H9 (cell line): ENCODE data around the gene DXO. TPM values are rescaled to one million over a fixed set of nuclear protein-coding genes. Genes with fewer than 3 reads are reported as not detected.

Experiments
- DNase-seq: peaks from one replicate; pipeline ENCODE4 v3.0.0-alpha.2; 2017
- H2AFZ ChIP-seq: one replicate; pipeline ENCODE4 v1.6.1; 2013; ENCODE audit warnings: mild to moderate bottlenecking, low read length, control low read depth, moderate library complexity
- H2AK5ac ChIP-seq: 2 replicates; pipeline ENCODE4 v1.6.1; 2013; ENCODE audit warnings: low read length, control low read depth, mixed read lengths; ENCODE audit not compliant: insufficient read length
- H2BK120ac ChIP-seq: one replicate; pipeline ENCODE4 v1.6.1; 2013; ENCODE audit warnings: low read depth, mild to moderate bottlenecking, low read length, control low read depth, inconsistent platforms; ENCODE audit not compliant: poor library complexity, severe bottlenecking
- H2BK12ac ChIP-seq: 2 replicates; pipeline ENCODE4 v1.6.1; 2013; ENCODE audit warnings: low read length, control low read depth, mixed read lengths, low read depth; ENCODE audit not compliant: insufficient read length
- H2BK15ac ChIP-seq: 2 replicates; pipeline ENCODE4 v1.6.1; 2013; ENCODE audit warnings: low read depth, low read length, control low read depth
- H2BK20ac ChIP-seq: one replicate; pipeline ENCODE4 v1.6.1; 2013; ENCODE audit warnings: low read depth, mild to moderate bottlenecking, low read length, control low read depth, inconsistent platforms; ENCODE audit not compliant: poor library complexity, severe bottlenecking
- H2BK5ac ChIP-seq: 2 replicates; pipeline ENCODE4 v1.6.1; 2013; ENCODE audit warnings: low read length, control low read depth, mixed read lengths; ENCODE audit not compliant: insufficient read length
- H3K14ac ChIP-seq: 2 replicates; pipeline ENCODE4 v1.6.1; 2013; ENCODE audit warnings: low read length, control low read depth; ENCODE audit not compliant: insufficient read depth
- H3K18ac ChIP-seq: 2 replicates; pipeline ENCODE4 v1.6.1; 2013; ENCODE audit warnings: low read depth, mild to moderate bottlenecking, mixed read lengths, low read length, control low read depth; ENCODE audit not compliant: insufficient read length
- H3K23ac ChIP-seq: 2 replicates; pipeline ENCODE4 v1.6.1; 2013; ENCODE audit warnings: low read length, control low read depth, mixed read lengths, low read depth; ENCODE audit not compliant: insufficient read length
- H3K23me2 ChIP-seq: 2 replicates; pipeline ENCODE4 v1.6.1; 2013; ENCODE audit warnings: low read depth, mild to moderate bottlenecking, mixed read lengths, low read length, control low read depth; ENCODE audit not compliant: insufficient read length, poor library complexity, severe bottlenecking
- H3K27ac ChIP-seq: 2 replicates; pipeline ENCODE4 v1.5.1; 2013; ENCODE audit warnings: low read length, control low read depth, mixed read lengths, low read depth; ENCODE audit not compliant: insufficient read length
- H3K27me3 ChIP-seq: 2 replicates; pipeline ENCODE4 v1.6.1; 2013; ENCODE audit warnings: low read length, control low read depth, inconsistent platforms; ENCODE audit not compliant: insufficient read depth
- H3K4ac ChIP-seq: 2 replicates; pipeline ENCODE4 v1.6.1; 2013; ENCODE audit warnings: low read depth, mild to moderate bottlenecking, control low read depth, inconsistent platforms, low read length, moderate library complexity
- H3K4me1 ChIP-seq: 2 replicates; pipeline ENCODE4 v1.6.1; 2013; ENCODE audit warnings: low read length, control low read depth, inconsistent platforms; ENCODE audit not compliant: insufficient read depth
- H3K4me2 ChIP-seq: 2 replicates; pipeline ENCODE4 v1.6.1; 2013; ENCODE audit warnings: low read length, control low read depth, mixed read lengths; ENCODE audit not compliant: insufficient read length, insufficient read depth
- H3K56ac ChIP-seq: 2 replicates; pipeline ENCODE4 v1.6.1; 2013; ENCODE audit warnings: low read depth, mild to moderate bottlenecking, mixed read lengths, low read length, control low read depth; ENCODE audit not compliant: insufficient read length
- H3K79me1 ChIP-seq: 2 replicates; pipeline ENCODE4 v1.6.1; 2013; ENCODE audit warnings: low read depth, mild to moderate bottlenecking, moderate library complexity, low read length, control low read depth, inconsistent platforms; ENCODE audit not compliant: insufficient read depth, poor library complexity, severe bottlenecking
- H3K79me2 ChIP-seq: 2 replicates; pipeline ENCODE4 v1.6.1; 2013; ENCODE audit warnings: low read length, control low read depth, inconsistent platforms; ENCODE audit not compliant: insufficient read depth
- H3K9ac ChIP-seq: 2 replicates; pipeline ENCODE4 v1.6.1; 2013; ENCODE audit warnings: low read length, control low read depth, mixed read lengths; ENCODE audit not compliant: insufficient read length; ENCODE audit errors: extremely low read depth
- H3K9me3 ChIP-seq: one replicate; pipeline ENCODE4 v1.6.1; 2013; ENCODE audit warnings: low read depth, low read length, inconsistent platforms; ENCODE audit not compliant: control insufficient read depth
- H3T11ph ChIP-seq: one replicate; pipeline ENCODE4 v1.6.1; 2013; ENCODE audit warnings: mild to moderate bottlenecking, low read length, control low read depth, inconsistent platforms
- H4K20me1 ChIP-seq: one replicate; pipeline ENCODE4 v1.6.1; 2013; ENCODE audit not compliant: control insufficient read depth, insufficient read length, insufficient read depth
- H4K5ac ChIP-seq: 2 replicates; pipeline ENCODE4 v1.6.1; 2013; ENCODE audit warnings: low read depth, mild to moderate bottlenecking, mixed read lengths, low read length, control low read depth; ENCODE audit not compliant: insufficient read length
- H4K8ac ChIP-seq: replicated peaks from 2 replicates; pipeline ENCODE4 v1.6.1; 2013; ENCODE audit warnings: low read length, control low read depth, mixed read lengths, low read depth; ENCODE audit not compliant: insufficient read length
- H4K91ac ChIP-seq: 2 replicates; pipeline ENCODE4 v1.6.1; 2013; ENCODE audit warnings: low read depth, mild to moderate bottlenecking, moderate library complexity, mixed read lengths, low read length, control low read depth; ENCODE audit not compliant: insufficient read length
- H3K27ac Mint-ChIP-seq, 3 experiments: 2 replicates in 2 of 3; 3 replicates in 1 of 3; pipeline ENCODE4 v1.8.0; 2020 to 2021; ENCODE audit warnings: mixed read lengths in 3 of 3, mild to moderate bottlenecking in 1 of 3, moderate library complexity in 1 of 3
- H3K27me3 Mint-ChIP-seq: 2 replicates; pipeline ENCODE4 v1.8.0; 2021; ENCODE audit warnings: low read depth, mild to moderate bottlenecking, moderate library complexity, mixed read lengths
- H3K36me3 Mint-ChIP-seq, 3 experiments: 2 replicates in 2 of 3; 3 replicates in 1 of 3; pipeline ENCODE4 v1.8.0; 2020 to 2021; ENCODE audit warnings: low read depth in 3 of 3, mixed read lengths in 3 of 3; ENCODE audit not compliant: insufficient read depth in 1 of 3
- H3K4me1 Mint-ChIP-seq, 2 experiments: 2 replicates each; pipeline ENCODE4 v1.8.0; 2020; ENCODE audit warnings: mixed read lengths in 2 of 2
- H3K4me3 Mint-ChIP-seq, 2 experiments: 2 replicates in 1 of 2; 3 replicates in 1 of 2; pipeline ENCODE4 v1.8.0; 2020 to 2021; ENCODE audit warnings: mild to moderate bottlenecking in 2 of 2, mixed read lengths in 2 of 2, moderate library complexity in 1 of 2
- H3K9me3 Mint-ChIP-seq, 2 experiments: 2 replicates in 1 of 2; 3 replicates in 1 of 2; pipeline ENCODE4 v1.8.0; 2020; ENCODE audit warnings: mild to moderate bottlenecking in 2 of 2, mixed read lengths in 2 of 2, moderate library complexity in 1 of 2
- WGBS: extraction: QIAGEN DNeasy Blood & Tissue Kit; methylation state at CpG from one replicate; pipeline ENCODE4 v1.1.7; 2013; ENCODE audit warnings: missing lambda C conversion rate, low lambda C conversion rate, mixed read lengths; ENCODE audit not compliant: insufficient read length; ENCODE audit errors: extremely low coverage; 5-methylcytosine and 5-hydroxymethylcytosine counted together
- total RNA-seq: library from RNA; stranded (reverse); gene quantifications from 2 replicates; pipeline ENCODE4 v1.2.1, GENCODE V29; 2021
- TF ChIP-seq, protein P1 (sequence below): fragments of 200-600 bp; sonication (generic); conservative IDR thresholded peaks from 3 replicates; pipeline ENCODE4 v1.8.0; 2021; ENCODE audit warnings: antibody characterized with exemption, mild to moderate bottlenecking

DXO gene
- total RNA-seq, 1 experiment from 2014 or later: 21.6 TPM

DNA sequence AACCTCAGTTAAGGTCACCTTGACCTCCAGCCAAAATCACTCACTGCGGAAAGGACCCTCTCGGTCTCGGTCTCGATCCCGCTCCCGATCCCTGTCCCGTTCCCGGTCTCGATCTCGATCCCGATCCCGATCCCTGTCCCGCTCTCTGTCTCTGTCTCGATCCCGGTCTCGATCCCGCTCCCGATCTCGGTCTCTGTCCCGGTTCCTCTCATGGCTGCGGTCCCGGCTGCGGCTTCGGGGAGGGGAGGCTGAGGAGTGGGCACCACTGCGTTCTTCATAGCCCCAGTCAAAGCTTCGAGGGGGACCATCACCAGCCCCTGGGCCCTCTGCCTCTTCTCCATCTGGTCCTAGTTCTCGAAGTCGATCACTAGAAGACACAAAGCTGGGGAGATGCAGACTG is 17.4 kb downstream of the DXO start:
- H3K4me1 ChIP-seq: peaks cover 3% of the 10 kb centered on the region; the same call in 1 of the 2 replicates
- no peak overlapping the region for H4K8ac ChIP-seq
- no peak overlapping the region for H2BK20ac ChIP-seq
- TF ChIP-seq, protein P1, sequence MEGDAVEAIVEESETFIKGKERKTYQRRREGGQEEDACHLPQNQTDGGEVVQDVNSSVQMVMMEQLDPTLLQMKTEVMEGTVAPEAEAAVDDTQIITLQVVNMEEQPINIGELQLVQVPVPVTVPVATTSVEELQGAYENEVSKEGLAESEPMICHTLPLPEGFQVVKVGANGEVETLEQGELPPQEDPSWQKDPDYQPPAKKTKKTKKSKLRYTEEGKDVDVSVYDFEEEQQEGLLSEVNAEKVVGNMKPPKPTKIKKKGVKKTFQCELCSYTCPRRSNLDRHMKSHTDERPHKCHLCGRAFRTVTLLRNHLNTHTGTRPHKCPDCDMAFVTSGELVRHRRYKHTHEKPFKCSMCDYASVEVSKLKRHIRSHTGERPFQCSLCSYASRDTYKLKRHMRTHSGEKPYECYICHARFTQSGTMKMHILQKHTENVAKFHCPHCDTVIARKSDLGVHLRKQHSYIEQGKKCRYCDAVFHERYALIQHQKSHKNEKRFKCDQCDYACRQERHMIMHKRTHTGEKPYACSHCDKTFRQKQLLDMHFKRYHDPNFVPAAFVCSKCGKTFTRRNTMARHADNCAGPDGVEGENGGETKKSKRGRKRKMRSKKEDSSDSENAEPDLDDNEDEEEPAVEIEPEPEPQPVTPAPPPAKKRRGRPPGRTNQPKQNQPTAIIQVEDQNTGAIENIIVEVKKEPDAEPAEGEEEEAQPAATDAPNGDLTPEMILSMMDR: no peak
- no peaks in the 10 kb centered on the region; the same call in 1 of the 2 replicates for H3K27me3 Mint-ChIP-seq
- DNase-seq: no peak
- H3K18ac ChIP-seq: no peak overlapping the region
- H2BK12ac ChIP-seq: no peak overlapping the region
- no peak overlapping the region for H3K56ac ChIP-seq
- no CpG with 5 or more reads among the region's 28 CpGs for WGBS
- no peak overlapping the region for H3K27ac ChIP-seq
- H3K4ac ChIP-seq: no peak overlapping the region
- no peak overlapping the region for H3K9ac ChIP-seq
- peaks cover 23 to 71% (median 65%) of the 10 kb centered on the region in 3 experiments for H3K36me3 Mint-ChIP-seq
- peaks cover 7% of the 10 kb centered on the region for H3K79me2 ChIP-seq
- no peaks in the 10 kb centered on the region; a peak in 1 of 5 replicates for H3K9me3 Mint-ChIP-seq
- H2AFZ ChIP-seq: no peak overlapping the region
- no peak overlapping the region for H2BK5ac ChIP-seq
- no peak overlapping the region for H2BK15ac ChIP-seq
- H3K79me1 ChIP-seq: peaks cover 3% of the 10 kb centered on the region
- H3K14ac ChIP-seq: no peak overlapping the region
- H3K27me3 ChIP-seq: no peaks in the 10 kb centered on the region
- no peaks in the 10 kb centered on the region for H4K20me1 ChIP-seq
- no peak overlapping the region for H3K27ac Mint-ChIP-seq
- H3K4me3 Mint-ChIP-seq: no peak overlapping the region
- H3T11ph ChIP-seq: no peak overlapping the region
- no peak overlapping the region for H2AK5ac ChIP-seq
- peaks cover 9% of the 10 kb centered on the region for H3K23me2 ChIP-seq
- no peak overlapping the region for H4K91ac ChIP-seq
- no peak overlapping the region for H3K23ac ChIP-seq
- peaks cover 12 to 13% of the 10 kb centered on the region in 2 experiments for H3K4me1 Mint-ChIP-seq
- no peak overlapping the region for H2BK120ac ChIP-seq
- no peaks in the 10 kb centered on the region for H3K9me3 ChIP-seq
- no peak overlapping the region for H3K4me2 ChIP-seq
- H4K5ac ChIP-seq: no peak overlapping the region
